HG03571 (cell line): ENCODE measurements around the gene EPB41L2.
"Not testable (repeated sequence)": the region's sequence is repeated elsewhere in the genome, so short reads cannot be mapped to it uniquely, and the experiment has no call there.

Source experiments
- ATAC-seq: cut with Tn5 transposase; IDR thresholded peaks from one replicate; pipeline ENCODE4 v1.9.1; 2021; ENCODE audit not compliant: unreplicated experiment

EPB41L2 gene

DNA sequence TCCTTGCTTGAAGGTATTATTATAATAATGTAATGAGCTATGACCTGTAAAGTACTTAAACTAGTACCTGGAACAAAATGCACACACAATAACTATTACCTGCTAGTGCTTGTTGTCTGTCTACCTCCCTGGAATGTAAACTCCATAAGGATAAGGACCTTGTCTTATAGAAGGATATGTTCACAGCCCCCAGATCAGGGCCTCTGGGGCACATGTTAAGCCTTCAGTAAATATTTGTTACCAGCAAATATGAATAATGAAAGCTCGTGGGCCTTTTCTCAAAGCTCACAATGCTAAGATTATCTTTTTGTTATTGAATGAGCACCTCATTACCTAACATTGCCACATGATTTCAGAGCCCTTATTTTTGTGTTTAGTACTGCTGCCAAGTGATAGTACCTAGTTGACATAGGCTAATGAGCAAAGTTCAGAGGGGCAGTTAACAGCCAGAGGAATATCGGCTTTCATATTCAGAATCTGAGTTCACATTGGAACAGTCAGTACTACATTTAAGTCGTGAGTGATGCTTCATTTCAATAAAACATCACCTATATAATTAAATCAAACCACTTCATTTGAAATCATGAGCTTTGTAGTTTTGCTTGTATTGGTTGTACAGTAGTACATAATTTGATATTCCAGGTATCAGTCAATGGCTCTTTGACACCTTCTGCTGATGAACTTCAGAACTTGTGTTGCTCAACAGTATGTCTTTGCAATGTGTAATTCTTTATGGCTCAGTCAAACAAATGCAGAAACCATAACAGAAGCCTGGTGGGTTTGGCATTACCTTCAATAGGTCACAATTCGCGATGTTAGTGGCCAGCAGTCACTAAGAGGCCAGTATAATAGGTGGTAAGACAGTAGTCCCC is 247.6 kb downstream of the EPB41L2 start:
- ATAC-seq = no peak

DNA sequence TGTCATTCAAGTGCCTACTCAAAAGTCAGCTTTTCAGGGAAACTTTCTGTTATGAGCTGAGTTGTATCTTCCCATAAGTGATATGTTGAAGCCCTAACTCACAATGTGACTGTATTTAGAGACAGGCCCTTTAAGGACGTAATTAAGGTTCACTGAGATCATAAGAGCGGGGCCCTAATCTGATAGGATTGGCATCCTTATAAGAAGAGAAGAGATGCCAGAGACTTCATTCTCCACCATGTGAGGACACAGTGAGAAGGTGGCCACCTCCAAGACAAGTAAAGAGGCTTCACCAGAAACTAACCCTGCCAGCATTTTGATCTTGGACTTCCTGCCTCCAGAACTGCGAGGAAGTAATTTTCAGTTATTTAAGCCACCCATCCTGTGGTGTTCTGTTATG is 248.5 kb downstream of the EPB41L2 start:
- no peak for ATAC-seq

- no peak for ATAC-seq
Measured at GRCh38 chr6:130811932-130812331, 251.1 kb downstream of the EPB41L2 start.

- ATAC-seq = no peak
Measured at GRCh38 chr6:130810307-130811030, 252.6 kb downstream of the EPB41L2 start.

DNA sequence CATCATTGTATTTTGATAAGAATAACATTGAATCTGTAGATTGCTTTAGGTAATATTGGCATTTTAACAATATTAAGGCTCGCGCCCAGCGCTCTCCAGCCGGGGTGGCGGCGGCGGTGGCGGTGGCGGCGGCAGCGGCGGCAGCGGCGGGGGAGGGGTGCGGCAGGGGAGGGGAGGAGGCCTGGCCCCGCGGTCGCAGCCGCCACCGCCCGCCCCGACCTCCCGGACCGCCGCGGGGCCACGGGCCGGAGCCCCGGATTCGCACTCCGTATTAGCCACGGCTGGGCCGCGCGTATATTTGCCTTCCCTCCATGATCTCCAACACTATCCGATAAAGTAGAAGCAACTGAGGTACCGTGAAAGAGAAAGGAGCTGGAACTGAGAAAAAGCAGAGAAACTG is 261.7 kb downstream of the EPB41L2 start:
- not testable (repeated sequence) for ATAC-seq

DNA sequence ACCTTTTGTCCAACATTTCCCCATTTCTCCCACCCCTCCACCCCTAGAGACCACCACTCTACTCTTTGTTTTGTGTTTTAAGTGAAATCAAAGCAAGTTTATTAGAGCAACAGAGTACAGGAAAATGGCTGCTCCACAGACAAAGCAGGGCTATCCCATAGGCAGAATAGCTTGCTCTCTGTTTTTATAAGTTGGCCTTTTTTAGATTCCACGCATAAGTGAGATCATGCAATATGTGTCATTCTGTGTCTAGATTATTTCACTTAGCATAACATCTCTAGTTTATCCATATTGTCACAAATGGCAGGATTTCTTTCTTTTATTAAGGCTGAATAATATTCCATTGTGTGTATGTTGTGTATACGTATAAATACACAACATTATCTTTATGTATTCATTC is 266.0 kb downstream of the EPB41L2 start:
- no peak for ATAC-seq

DNA sequence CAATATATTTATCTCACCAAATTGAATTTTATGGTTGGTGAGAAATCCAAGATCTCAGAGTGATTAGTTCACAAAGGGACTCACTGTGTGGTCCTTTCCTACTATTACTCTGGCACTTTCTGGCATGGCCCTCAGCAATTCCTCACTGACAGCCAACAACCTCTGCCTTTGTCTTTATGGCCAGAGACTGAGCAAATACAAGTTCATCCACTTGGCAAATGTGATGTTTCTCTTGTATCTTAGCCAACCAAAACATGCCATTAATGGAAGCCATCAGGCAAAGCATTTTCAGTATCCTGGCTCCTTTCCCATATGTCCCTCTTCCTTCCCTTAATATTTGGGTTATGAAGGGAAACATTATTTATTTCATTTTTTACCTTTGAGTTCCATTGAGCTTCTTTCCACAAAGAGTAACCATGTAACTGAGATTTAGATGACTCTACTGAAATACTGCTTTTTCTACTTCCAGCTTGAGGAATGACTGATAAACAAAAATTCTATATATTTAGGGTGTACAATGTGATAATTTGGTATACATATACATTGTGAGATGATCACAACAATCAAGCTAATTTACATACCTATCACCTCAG is 266.6 kb downstream of the EPB41L2 start:
- no peak for ATAC-seq

DNA sequence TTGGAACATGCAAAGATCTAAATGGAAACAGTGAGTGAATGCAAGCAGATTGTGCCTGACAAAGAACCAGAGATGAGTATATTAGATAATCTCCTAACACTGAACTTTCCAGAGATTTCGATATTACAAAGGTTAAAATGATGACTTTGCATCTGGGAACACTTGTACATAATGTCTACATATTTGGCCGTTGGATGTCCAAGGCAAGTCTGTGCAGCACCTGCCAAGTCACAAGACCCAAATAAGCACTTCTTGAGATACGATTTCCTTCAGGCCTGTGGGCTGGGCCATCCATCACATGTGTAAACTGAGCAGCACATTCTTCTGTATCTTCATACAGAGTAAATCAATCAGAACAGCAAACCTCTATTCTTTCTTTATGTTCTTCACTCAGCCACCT is 268.3 kb downstream of the EPB41L2 start:
- no peak for ATAC-seq

- ATAC-seq = no peak
Measured at GRCh38 chr6:130794010-130794697, 268.9 kb downstream of the EPB41L2 start.
